HG03442 (cell line): ENCODE results near the gene TMEM165.
A peak's percentile ranks its signal among the peaks of the same experiment; 100 is the strongest.
"Not testable (repeated sequence)": the region's sequence is repeated elsewhere in the genome, so short reads cannot be mapped to it uniquely, and the experiment has no call there.

Experiments used
- ATAC-seq: cut with Tn5 transposase; IDR thresholded peaks from one replicate; pipeline ENCODE4 v1.9.1; 2021; ENCODE audit warnings: mild to moderate bottlenecking, moderate library complexity; ENCODE audit not compliant: unreplicated experiment

TMEM165 gene

GRCh38 chr4:55395529-55396307, at the start of gene TMEM165:
Gene TMEM165 (plus strand): TSS chr4:55395957. CDS start chr4:55396190, 233 bp downstream.
- ATAC-seq: peak; percentile 91

- ATAC-seq: peak; percentile 91
Observed at GRCh38 chr4:55345980-55346850, 49.5 kb upstream of the TMEM165 start, which contains the start of gene SRD5A3. Gene SRD5A3 (plus strand): TSS chr4:55346242. CDS start chr4:55346337, 95 bp downstream.

GRCh38 chr4:55346851-55347255, 48.9 kb upstream of the TMEM165 start:
- ATAC-seq: no peak

GRCh38 chr4:55347610-55348228, 48.0 kb upstream of the TMEM165 start:
- ATAC-seq: no peak

- no peak for ATAC-seq
Observed at GRCh38 chr4:55348466-55348865, 47.3 kb upstream of the TMEM165 start.

- ATAC-seq: not testable (repeated sequence)
Observed at GRCh38 chr4:55350870-55351269, 44.9 kb upstream of the TMEM165 start.

GRCh38 chr4:55351824-55352223, 43.9 kb upstream of the TMEM165 start:
- no peak for ATAC-seq

GRCh38 chr4:55352726-55353125, 43.0 kb upstream of the TMEM165 start:
- ATAC-seq: no peak

GRCh38 chr4:55353228-55353747, 42.5 kb upstream of the TMEM165 start:
- not testable (repeated sequence) for ATAC-seq

- no peak for ATAC-seq
Observed at GRCh38 chr4:55354648-55355047, 41.1 kb upstream of the TMEM165 start.

- ATAC-seq: no peak
Observed at GRCh38 chr4:55355555-55355954, 40.2 kb upstream of the TMEM165 start.

- no peak for ATAC-seq
Observed at GRCh38 chr4:55356991-55357461, 38.7 kb upstream of the TMEM165 start.

- peak; percentile 5 for ATAC-seq
Observed at GRCh38 chr4:55358246-55358645, 37.5 kb upstream of the TMEM165 start.

GRCh38 chr4:55358668-55359067, 37.1 kb upstream of the TMEM165 start:
- peak; percentile 90 for ATAC-seq

GRCh38 chr4:55359397-55359916, 36.3 kb upstream of the TMEM165 start:
- no peak for ATAC-seq

- not testable (repeated sequence) for ATAC-seq
Observed at GRCh38 chr4:55362938-55363337, 32.8 kb upstream of the TMEM165 start.

GRCh38 chr4:55363691-55364351, 31.9 kb upstream of the TMEM165 start:
- no peak for ATAC-seq

- no peak for ATAC-seq
Observed at GRCh38 chr4:55364691-55365344, 30.9 kb upstream of the TMEM165 start.

- ATAC-seq: no peak
Observed at GRCh38 chr4:55365345-55365728, 30.4 kb upstream of the TMEM165 start.

- no peak for ATAC-seq
Observed at GRCh38 chr4:55366621-55367020, 29.1 kb upstream of the TMEM165 start.
